Bronchial epithelial cell (primary cell): ENCODE data around the gene SMYD3. TPM values are rescaled to one million over a fixed set of nuclear protein-coding genes. Genes with fewer than 3 reads are reported as not detected.

Source experiments
- DNase-seq: peaks from one replicate; pipeline ENCODE4 v3.0.0-alpha.2; 2010; ENCODE audit warnings: low read depth
- FAIRE-seq: peaks from 2 replicates; lab custom pipeline; 2011; peaks lifted over from hg19 to GRCh38; lab: Jason Lieb, UNC
- H3K27me3 ChIP-seq: 2 replicates; pipeline ENCODE4 v1.5.1; 2011; ENCODE audit warnings: low read length; ENCODE audit not compliant: control insufficient read depth, insufficient read depth
- H3K36me3 ChIP-seq: 2 replicates; pipeline ENCODE4 v1.5.1; 2011; ENCODE audit warnings: low read length; ENCODE audit not compliant: control insufficient read depth, insufficient read depth
- H3K4me3 ChIP-seq: 2 replicates; pipeline ENCODE4 v1.5.1; 2011; ENCODE audit warnings: mild to moderate bottlenecking, low read depth, low read length, control low read depth
- CTCF ChIP-seq: IDR thresholded peaks from 2 replicates; pipeline ENCODE4 v1.5.1; 2011; ENCODE audit warnings: mild to moderate bottlenecking, moderate library complexity, low read length, control low read depth, inconsistent platforms; ENCODE audit not compliant: insufficient read depth, severe bottlenecking
- total RNA-seq: library from RNA; depleted of rRNA; stranded (reverse); fragments of >200 nt; gene quantifications from 2 replicates; pipeline ENCODE4 v1.2.1, GENCODE V29; 2014

Gene SMYD3
- total RNA-seq, 1 donor from 2014 or later, result 17.4 TPM

DNA sequence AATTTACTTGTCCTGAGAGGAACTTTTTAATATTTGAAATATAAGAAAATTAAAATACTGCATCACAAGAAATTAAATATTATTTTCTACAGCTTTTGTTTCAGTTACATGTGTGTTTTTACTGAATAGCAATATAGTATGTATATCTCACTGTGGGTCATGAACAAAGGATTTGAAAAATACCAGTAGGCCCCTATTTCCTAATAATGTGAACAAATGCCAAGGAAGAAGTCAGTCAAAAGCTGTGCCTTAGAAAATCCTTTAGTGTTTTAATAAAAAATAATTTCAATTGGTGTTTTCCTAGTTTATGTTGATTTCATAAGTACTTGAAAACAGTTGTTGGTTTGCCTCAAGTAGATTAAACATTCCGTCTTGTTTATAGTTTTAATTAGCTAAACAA, 46.7 kb downstream of the SMYD3 start:
- Histone ChIP-seq H3K4me3 (no peak overlapping the region), H3K36me3 (no peaks in the 10 kb centered on the region), H3K27me3 (no peaks in the 10 kb centered on the region)
- TF ChIP-seq CTCF, result no peak
- DNase-seq (no peak), FAIRE-seq (no peak)

DNA sequence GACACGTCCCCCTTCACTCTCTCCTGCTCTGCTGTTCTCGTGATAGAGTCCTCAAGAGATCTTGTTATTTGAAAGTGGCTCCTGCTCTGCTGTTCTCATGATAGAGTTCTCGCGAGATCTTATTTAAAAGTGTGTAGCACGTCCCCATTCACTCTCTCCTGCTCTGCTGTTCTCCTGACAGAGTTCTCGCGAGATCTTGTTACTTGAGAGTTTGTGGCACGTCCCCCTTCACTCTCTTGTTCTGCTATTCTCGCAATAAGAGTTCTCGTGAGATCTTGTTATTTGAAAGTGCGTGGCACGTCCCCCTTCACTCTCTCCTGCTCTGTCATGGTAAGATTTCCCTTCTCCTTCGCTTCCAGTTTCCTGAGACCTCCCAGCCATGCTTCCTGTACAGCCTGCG, 47.9 kb downstream of the SMYD3 start:
- H3K27me3 ChIP-seq, result no peaks in the 10 kb centered on the region
- DNase-seq (no peak), FAIRE-seq (peak; percentile 64)
- no peaks in the 10 kb centered on the region for H3K36me3 ChIP-seq
- TF ChIP-seq CTCF, result no peak
- H3K4me3 ChIP-seq, result no peak overlapping the region

DNA sequence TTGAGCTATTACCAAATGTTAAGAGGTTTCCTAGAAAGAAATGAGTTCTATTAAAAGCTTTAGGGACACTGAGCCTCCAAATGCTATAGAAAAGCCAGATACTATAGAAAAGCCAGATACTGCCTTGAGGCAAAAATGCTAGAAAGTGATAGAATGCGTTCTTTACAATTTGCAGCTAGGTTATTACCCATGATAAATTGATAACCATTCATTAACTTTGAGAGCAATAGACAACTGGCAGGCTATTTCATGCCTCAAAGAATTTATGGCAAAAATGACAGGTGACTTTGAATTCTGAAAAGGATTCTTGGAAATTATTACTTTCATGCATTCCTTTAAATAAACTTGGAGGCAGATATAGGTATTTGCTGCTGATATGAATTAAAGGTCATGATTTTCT, 51.6 kb downstream of the SMYD3 start:
- Histone ChIP-seq H3K4me3 (no peak overlapping the region), H3K27me3 (no peaks in the 10 kb centered on the region), H3K36me3 (no peaks in the 10 kb centered on the region)
- no peak for FAIRE-seq
- TF ChIP-seq CTCF, result no peak
- DNase-seq, result no peak

GRCh38 chr1:246454655-246455054, 52.4 kb downstream of the SMYD3 start:
- TF ChIP-seq CTCF, result no peak
- Histone ChIP-seq H3K27me3 (no peaks in the 10 kb centered on the region), H3K36me3 (no peaks in the 10 kb centered on the region), H3K4me3 (no peak overlapping the region)
- DNase-seq (no peak), FAIRE-seq (no peak)

- DNase-seq (peak; percentile 53), FAIRE-seq (no peak)
- H3K27me3 ChIP-seq, result no peaks in the 10 kb centered on the region
- no peaks in the 10 kb centered on the region for H3K36me3 ChIP-seq
- peak; percentile 45 for TF ChIP-seq CTCF
- no peak overlapping the region for H3K4me3 ChIP-seq
Measured at GRCh38 chr1:246450611-246451251, 56.3 kb downstream of the SMYD3 start.

GRCh38 chr1:246448373-246448772, 58.7 kb downstream of the SMYD3 start:
- Histone ChIP-seq H3K27me3 (no peaks in the 10 kb centered on the region), H3K4me3 (no peak overlapping the region), H3K36me3 (no peaks in the 10 kb centered on the region)
- DNase-seq, result peak; percentile 14
- no peak for TF ChIP-seq CTCF
- FAIRE-seq, result no peak
